Measurements from ENCODE around the gene LIME1. TPM values are rescaled to one million over a fixed set of nuclear protein-coding genes. Genes with fewer than 3 reads are reported as not detected.

LIME1 gene
- total and polyA plus RNA-seq, 5 donors = 2.1 to 2.9 (median 2.7) TPM

GRCh38 chr20:63748070-63748933 is 11.8 kb downstream of the LIME1 start:
- Histone ChIP-seq H3K9me3 (ENCODE audit: control insufficient read depth, low read length) (no peaks in the 10 kb centered on the region), H3K27me3 (ENCODE audit: control insufficient read depth, insufficient read depth) (no peaks in the 10 kb centered on the region), H3K4me1 (ENCODE audit: control insufficient read depth, insufficient read depth, low read length) (no peaks in the 10 kb centered on the region), H3K4me3 (ENCODE audit: low read length) (no peak overlapping the region), H3K27ac (ENCODE audit: low read length) (no peak overlapping the region)
- ATAC-seq = no peak
- peak in 1 of 3 donors; percentile 64 for DNase-seq
- intact Hi-C loops (cut with DNase I) = no loop called here
- 73% methylated on average over 20 of the region's 20 CpGs for WGBS

- intact Hi-C loops (cut with DNase I) = no loop called here
- 91% methylated on average over 11 of the region's 11 CpGs for WGBS
- Histone ChIP-seq H3K27me3 (ENCODE audit: control insufficient read depth, insufficient read depth) (no peaks in the 10 kb centered on the region), H3K4me1 (ENCODE audit: control insufficient read depth, insufficient read depth, low read length) (no peaks in the 10 kb centered on the region), H3K4me3 (ENCODE audit: low read length) (no peak overlapping the region), H3K27ac (ENCODE audit: low read length) (no peak overlapping the region), H3K9me3 (ENCODE audit: control insufficient read depth, low read length) (no peaks in the 10 kb centered on the region)
- DNase-seq (no peak), ATAC-seq (no peak)
Observed at GRCh38 chr20:63748934-63749270, 12.4 kb downstream of the LIME1 start.

- ATAC-seq = no peak
- Histone ChIP-seq H3K9me3 (ENCODE audit: control insufficient read depth, low read length) (no peaks in the 10 kb centered on the region), H3K4me3 (ENCODE audit: low read length) (no peak overlapping the region), H3K27me3 (ENCODE audit: control insufficient read depth, insufficient read depth) (no peaks in the 10 kb centered on the region), H3K4me1 (ENCODE audit: control insufficient read depth, insufficient read depth, low read length) (no peaks in the 10 kb centered on the region), H3K27ac (ENCODE audit: low read length) (no peak overlapping the region)
- intact Hi-C loops (cut with DNase I) = loop anchor here in 1 of 4 donors (10.0 kb wide), 1 partner anchor 205 kb away; the partner anchor contains the start of gene SRMS
- peak in 2 of 3 donors; percentile 69 to 73 for DNase-seq
- 91% methylated on average over 16 of the region's 16 CpGs for WGBS
Observed at GRCh38 chr20:63749597-63750508, 13.4 kb downstream of the LIME1 start.

- no peak for ATAC-seq
- no peaks in the 10 kb centered on the region for H3K27me3 ChIP-seq (ENCODE audit: control insufficient read depth, insufficient read depth)
- peak in 1 of 3 donors; percentile 34 for DNase-seq
- H3K9me3 ChIP-seq (ENCODE audit: control insufficient read depth, low read length) = no peaks in the 10 kb centered on the region
- H3K27ac ChIP-seq (ENCODE audit: low read length) = no peak overlapping the region
- intact Hi-C loops (cut with DNase I) = loop anchor here in 1 of 4 donors (10.0 kb wide), 1 partner anchor 206 kb away; the partner anchor contains the start of gene SRMS
- WGBS = 80% methylated on average over 26 of the region's 26 CpGs
- H3K4me1 ChIP-seq (ENCODE audit: control insufficient read depth, insufficient read depth, low read length) = no peaks in the 10 kb centered on the region
- H3K4me3 ChIP-seq (ENCODE audit: low read length) = no peak overlapping the region
Observed at GRCh38 chr20:63750807-63751470, 14.5 kb downstream of the LIME1 start.

- no peak overlapping the region for H3K4me3 ChIP-seq (ENCODE audit: low read length)
- H3K27me3 ChIP-seq (ENCODE audit: control insufficient read depth, insufficient read depth) = no peaks in the 10 kb centered on the region
- intact Hi-C loops (cut with DNase I) = loop anchor here in 1 of 4 donors (10.0 kb wide), 1 partner anchor 207 kb away; the partner anchor contains the start of gene SRMS
- no peaks in the 10 kb centered on the region for H3K9me3 ChIP-seq (ENCODE audit: control insufficient read depth, low read length)
- peak in 1 of 3 donors; percentile 30 for DNase-seq
- H3K27ac ChIP-seq (ENCODE audit: low read length) = no peak overlapping the region
- no peaks in the 10 kb centered on the region for H3K4me1 ChIP-seq (ENCODE audit: control insufficient read depth, insufficient read depth, low read length)
- ATAC-seq = no peak
- WGBS = 75% methylated on average over 40 of the region's 45 CpGs
Observed at GRCh38 chr20:63751471-63752271, 15.2 kb downstream of the LIME1 start.

GRCh38 chr20:63752411-63753101 is 16.1 kb downstream of the LIME1 start:
- DNase-seq = peak in 2 of 3 donors; percentile 28 to 58
- WGBS = 94% methylated on average over 50 of the region's 50 CpGs
- Histone ChIP-seq H3K4me3 (ENCODE audit: low read length) (no peak overlapping the region), H3K27me3 (ENCODE audit: control insufficient read depth, insufficient read depth) (no peaks in the 10 kb centered on the region), H3K9me3 (ENCODE audit: control insufficient read depth, low read length) (no peaks in the 10 kb centered on the region), H3K4me1 (ENCODE audit: control insufficient read depth, insufficient read depth, low read length) (no peaks in the 10 kb centered on the region), H3K27ac (ENCODE audit: low read length) (no peak overlapping the region)
- intact Hi-C loops (cut with DNase I) = loop anchor here in 1 of 4 donors (10.0 kb wide), 1 partner anchor 208 kb away; the partner anchor contains the start of gene SRMS
- ATAC-seq = peak; percentile 10 to 12

- H3K4me3 ChIP-seq (ENCODE audit: low read length) = no peak overlapping the region
- peak in 1 of 2 donors; percentile 7 for ATAC-seq
Observed at GRCh38 chr20:63753381-63753780, 16.9 kb downstream of the LIME1 start.

GRCh38 chr20:63754008-63754407 is 17.5 kb downstream of the LIME1 start:
- H3K27me3 ChIP-seq (ENCODE audit: control insufficient read depth, insufficient read depth) = no peaks in the 10 kb centered on the region
- no peak overlapping the region for H3K27ac ChIP-seq (ENCODE audit: low read length)
- H3K9me3 ChIP-seq (ENCODE audit: control insufficient read depth, low read length) = no peaks in the 10 kb centered on the region
- no peaks in the 10 kb centered on the region for H3K4me1 ChIP-seq (ENCODE audit: control insufficient read depth, insufficient read depth, low read length)
- ATAC-seq (peak in 1 of 2 donors; percentile 18), DNase-seq (peak in 2 of 3 donors; percentile 48 to 56)
- H3K4me3 ChIP-seq (ENCODE audit: low read length) = no peak overlapping the region
- intact Hi-C loops (cut with DNase I) = loop anchor here in 1 of 4 donors (10.0 kb wide), 1 partner anchor 209 kb away; the partner anchor contains the start of gene SRMS
- 56% methylated on average over 16 of the region's 16 CpGs for WGBS

More at GRCh38 chr20:63753381-63753780, 16.9 kb downstream of the LIME1 start:
- Histone ChIP-seq H3K4me1 (ENCODE audit: control insufficient read depth, insufficient read depth, low read length) (no peaks in the 10 kb centered on the region), H3K27me3 (ENCODE audit: control insufficient read depth, insufficient read depth) (no peaks in the 10 kb centered on the region), H3K9me3 (ENCODE audit: control insufficient read depth, low read length) (no peaks in the 10 kb centered on the region), H3K27ac (ENCODE audit: low read length) (no peak overlapping the region)
- whole genome bisulfite sequencing = 90% methylated on average over 13 of the region's 13 CpGs
- DNase-seq = peak in 2 of 3 donors; percentile 16 to 32
- intact Hi-C loops (cut with DNase I) = loop anchor here in 1 of 4 donors (10.0 kb wide), 1 partner anchor 209 kb away; the partner anchor contains the start of gene SRMS

- ATAC-seq = no peak
- intact Hi-C loops (cut with DNase I) = loop anchor here in 1 of 4 donors (10.0 kb wide), 1 partner anchor 211 kb away; the partner anchor contains the start of gene SRMS
- WGBS = 79% methylated on average over 18 of the region's 18 CpGs
Observed at GRCh38 chr20:63755933-63756647, 19.6 kb downstream of the LIME1 start.

More at GRCh38 chr20:63755933-63756647, 19.6 kb downstream of the LIME1 start:
- H3K27me3 ChIP-seq (ENCODE audit: control insufficient read depth, insufficient read depth) = no peaks in the 10 kb centered on the region
- H3K4me3 ChIP-seq (ENCODE audit: low read length) = no peak overlapping the region
- H3K4me1 ChIP-seq (ENCODE audit: control insufficient read depth, insufficient read depth, low read length) = no peaks in the 10 kb centered on the region
- H3K27ac ChIP-seq (ENCODE audit: low read length) = no peak overlapping the region
- peak in 1 of 3 donors; percentile 13 for DNase-seq
- no peaks in the 10 kb centered on the region for H3K9me3 ChIP-seq (ENCODE audit: control insufficient read depth, low read length)
